K562 (cell line): ENCODE data around the gene ANKRD65. TPM values are rescaled to one million over a fixed set of nuclear protein-coding genes. Genes with fewer than 3 reads are reported as not detected.

Experiments used
- AFF1 ChIP-seq, 2 experiments: fragments of 450-650 bp; IDR thresholded peaks; 2 replicates each; pipeline ENCODE4 v1.6.1; 2018; ENCODE audit warnings: mild to moderate bottlenecking in 2 of 2, low read depth in 1 of 2; ENCODE audit not compliant: partially characterized antibody in 2 of 2
- BRD4 ChIP-seq: fragments of 200-600 bp; sonication (generic); IDR thresholded peaks from 2 replicates; pipeline ENCODE4 v1.6.1; 2017; ENCODE audit warnings: inconsistent platforms
- IFI16 ChIP-seq: fragments of 250-450 bp; sonication (Bioruptor Pico); IDR thresholded peaks from 2 replicates; pipeline ENCODE4 v2.1.2; 2022; ENCODE audit warnings: mild to moderate bottlenecking, inconsistent platforms
- JUN ChIP-seq, 2 experiments: sonication (generic) in 1 of 2; formaldehyde crosslinking in 1 of 2; IDR thresholded peaks; 2 replicates each; pipeline versions ENCODE4 v1.6.1 to v1.8.0; 2012 to 2022; ENCODE audit warnings: borderline replicate concordance in 2 of 2, mild to moderate bottlenecking in 2 of 2, improper control_type of control experiment in 1 of 2, low read depth in 1 of 2, low read length in 1 of 2, missing genetic modification reagents in 1 of 2
- MEIS2 ChIP-seq: fragments of 450-650 bp; IDR thresholded peaks from 2 replicates; pipeline ENCODE4 v1.6.1; 2014; ENCODE audit warnings: mild to moderate bottlenecking; ENCODE audit not compliant: partially characterized antibody
- NFE2 ChIP-seq: IDR thresholded peaks from 2 replicates; pipeline ENCODE4 v1.6.1; 2014; ENCODE audit warnings: antibody characterized with exemption, low read depth
- SAFB2 ChIP-seq: fragments of 200-400 bp; formaldehyde crosslinking; IDR thresholded peaks from 2 replicates; pipeline ENCODE4 v1.6.1; 2018; ENCODE audit warnings: borderline replicate concordance, low read length, low read depth, moderate library complexity; ENCODE audit not compliant: severe bottlenecking
- SMAD2 ChIP-seq: fragments of 150-350 bp; IDR thresholded peaks from 2 replicates; pipeline ENCODE4 v1.6.1; 2014; ENCODE audit warnings: low read depth, mild to moderate bottlenecking, low read length
- SNRNP70 ChIP-seq: fragments of 200-400 bp; formaldehyde crosslinking; optimal IDR thresholded peaks from 2 replicates; pipeline ENCODE3; 2017; ENCODE audit warnings: low read depth, low read length
- SP2 ChIP-seq: IDR thresholded peaks from 2 replicates; pipeline ENCODE4 v1.6.1; 2011; ENCODE audit warnings: mild to moderate bottlenecking, low read depth, low read length, moderate library complexity; ENCODE audit not compliant: poor library complexity, severe bottlenecking; ENCODE audit errors: extremely low read depth
- SRF ChIP-seq, 2 experiments: fragments of 250-450, 450-650 bp in 1 of 2; sonication (Bioruptor Pico) in 1 of 2; sonication (generic) in 1 of 2; formaldehyde crosslinking; IDR thresholded peaks; 2 replicates each; pipeline versions ENCODE4 v1.5.0 to v1.5.1; 2020 to 2022; ENCODE audit warnings: mild to moderate bottlenecking in 1 of 2, missing genetic modification reagents in 1 of 2
- ZBTB17 ChIP-seq: fragments of 450-650 bp; formaldehyde crosslinking; IDR thresholded peaks from 2 replicates; pipeline ENCODE4 v1.4.0; 2020; ENCODE audit warnings: mild to moderate bottlenecking
- ZKSCAN3 ChIP-seq: fragments of 250-450 bp; sonication (Bioruptor Pico); IDR thresholded peaks from 2 replicates; pipeline ENCODE4 v1.4.0; 2020
- ZNF583 ChIP-seq: fragments of 250-450 bp; sonication (Bioruptor Pico); IDR thresholded peaks from 2 replicates; pipeline ENCODE4 v1.4.0; 2020
- ZZZ3 ChIP-seq: fragments of 450-650 bp; IDR thresholded peaks from 2 replicates; pipeline ENCODE4 v1.6.1; 2016; ENCODE audit warnings: antibody characterized with exemption, mild to moderate bottlenecking, moderate library complexity
- polyA plus RNA-seq, 8 experiments: library from polyadenylated mRNA; depleted of rRNA in 4 of 8; stranded (reverse) in 5 of 8; unstranded in 3 of 8; fragments of >200 nt; fragmentation: Nextera tagmentation in 2 of 8; fragmentation: Illumina TruSeq in 1 of 8; extraction: Ambion mirVana in 2 of 8; extraction: Trizol in 1 of 8; gene quantifications; 2 replicates each; pipeline versions ENCODE4 v1.2.1 to v1.2.3, GENCODE V29; 2011 to 2014; ENCODE audit warnings: inconsistent platforms in 1 of 8, missing spikeins in 1 of 8
- total RNA-seq, 7 experiments: library from RNA; depleted of rRNA in 6 of 7; stranded (reverse); fragments of >200 nt in 6 of 7; fragmentation: Illumina TruSeq in 2 of 7; extraction: Trizol in 2 of 7; gene quantifications; 2 replicates each; pipeline versions ENCODE4 v1.2.1 to v1.2.3, GENCODE V29; 2011 to 2021; ENCODE audit warnings: low replicate concordance in 1 of 7
- TF ChIP-seq, protein P1 (sequence below): sonication (generic); formaldehyde crosslinking; IDR thresholded peaks from 2 replicates; pipeline ENCODE4 v1.4.0; 2020; ENCODE audit warnings: mild to moderate bottlenecking, missing genetic modification reagents
- TF ChIP-seq, protein P2 (sequence below): sonication (generic); formaldehyde crosslinking; IDR thresholded peaks from 2 replicates; pipeline ENCODE4 v1.8.1; 2023; ENCODE audit warnings: mild to moderate bottlenecking, missing genetic modification reagents, moderate library complexity

ANKRD65 gene
- total and polyA plus RNA-seq, 9 of the 15 experiments (the other 6 are each of a cell fraction or from before 2014, with no cell fraction given) = not detected

DNA sequence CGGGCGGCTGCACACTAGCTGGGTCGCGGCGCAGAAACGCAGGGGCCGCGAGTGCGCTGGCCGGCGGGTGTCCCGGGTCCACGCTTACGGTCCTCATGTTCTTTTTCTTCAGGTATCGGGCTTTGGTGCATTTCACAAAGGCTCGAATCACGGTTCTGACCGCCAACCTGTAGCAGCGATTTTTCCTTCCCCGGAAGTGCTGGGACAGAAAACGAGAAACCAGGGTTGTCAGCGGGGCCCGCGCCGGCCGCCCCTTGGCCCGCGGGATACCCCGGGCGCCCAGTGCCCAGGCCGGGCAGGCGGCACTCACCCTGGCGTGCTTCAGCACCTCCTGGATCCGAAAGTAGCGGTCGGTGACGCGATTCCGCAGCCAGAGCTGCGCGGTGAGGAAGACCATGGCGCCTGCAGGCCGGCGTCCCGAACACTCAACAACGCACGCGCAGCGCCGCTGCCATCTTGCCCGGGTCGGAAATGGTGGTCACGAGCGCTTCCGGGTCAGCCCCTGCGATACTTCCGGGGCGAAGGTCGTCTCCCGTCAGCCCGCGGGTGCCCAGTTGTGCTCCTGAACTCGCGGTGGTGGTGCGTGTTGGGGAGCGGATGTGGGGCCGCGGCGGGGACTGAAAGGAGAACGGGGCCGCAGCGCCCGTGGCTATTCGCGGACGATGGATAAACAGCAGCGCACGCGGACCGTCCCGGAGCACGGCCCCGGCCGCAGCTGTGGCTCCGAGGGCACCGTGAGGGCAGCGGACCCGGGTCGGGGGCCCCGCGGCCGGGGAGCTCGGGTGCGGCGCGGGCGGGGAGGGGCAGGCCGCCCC lies 14.0 kb downstream of the ANKRD65 start, which contains the start of gene MRPL20 (continued):
- TF ChIP-seq, protein P1, sequence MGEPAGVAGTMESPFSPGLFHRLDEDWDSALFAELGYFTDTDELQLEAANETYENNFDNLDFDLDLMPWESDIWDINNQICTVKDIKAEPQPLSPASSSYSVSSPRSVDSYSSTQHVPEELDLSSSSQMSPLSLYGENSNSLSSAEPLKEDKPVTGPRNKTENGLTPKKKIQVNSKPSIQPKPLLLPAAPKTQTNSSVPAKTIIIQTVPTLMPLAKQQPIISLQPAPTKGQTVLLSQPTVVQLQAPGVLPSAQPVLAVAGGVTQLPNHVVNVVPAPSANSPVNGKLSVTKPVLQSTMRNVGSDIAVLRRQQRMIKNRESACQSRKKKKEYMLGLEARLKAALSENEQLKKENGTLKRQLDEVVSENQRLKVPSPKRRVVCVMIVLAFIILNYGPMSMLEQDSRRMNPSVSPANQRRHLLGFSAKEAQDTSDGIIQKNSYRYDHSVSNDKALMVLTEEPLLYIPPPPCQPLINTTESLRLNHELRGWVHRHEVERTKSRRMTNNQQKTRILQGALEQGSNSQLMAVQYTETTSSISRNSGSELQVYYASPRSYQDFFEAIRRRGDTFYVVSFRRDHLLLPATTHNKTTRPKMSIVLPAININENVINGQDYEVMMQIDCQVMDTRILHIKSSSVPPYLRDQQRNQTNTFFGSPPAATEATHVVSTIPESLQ (CRISPR knock-in tag) = peak; percentile 77; the same call in 1 of the 2 replicates
- TF ChIP-seq AFF1 (IDR thresholded peaks at IDR 0.05; ENCODE audit: low read depth in 1 of 2, partially characterized antibody in 2 of 2) (peak in 1 of 2 experiments; percentile 68), BRD4 (peak; percentile 95), SRF (CRISPR knock-in tag; IDR thresholded peaks at IDR 0.05) (0 out of 4 replicates have a peak, but pooled peaks of 1 of the 2 experiments have one; percentile 56), SMAD2 (no peak), ZZZ3 (peak; percentile 74; the same call in 1 of the 2 replicates), SAFB2 (no peak), SNRNP70 (no peak), JUN (IDR thresholded peaks at IDR 0.05; ENCODE audit: borderline replicate concordance, low read depth, low read length) (peak; percentile 63; the same call in 1 of the 2 replicates), JUN (CRISPR knock-in tag; IDR thresholded peaks at IDR 0.05; ENCODE audit: borderline replicate concordance) (peak; percentile 91; the same call in 1 of the 2 replicates), ZNF583 (CRISPR knock-in tag) (peak; percentile 82), MEIS2 (peak; percentile 65), SP2 (no peak), NFE2 (0 out of 2 replicates have a peak, but pooled peaks have one; percentile 2), ZKSCAN3 (no peak), ZBTB17 (CRISPR knock-in tag) (peak; percentile 79), IFI16 (CRISPR knock-in tag) (no peak)
- TF ChIP-seq, protein P2, sequence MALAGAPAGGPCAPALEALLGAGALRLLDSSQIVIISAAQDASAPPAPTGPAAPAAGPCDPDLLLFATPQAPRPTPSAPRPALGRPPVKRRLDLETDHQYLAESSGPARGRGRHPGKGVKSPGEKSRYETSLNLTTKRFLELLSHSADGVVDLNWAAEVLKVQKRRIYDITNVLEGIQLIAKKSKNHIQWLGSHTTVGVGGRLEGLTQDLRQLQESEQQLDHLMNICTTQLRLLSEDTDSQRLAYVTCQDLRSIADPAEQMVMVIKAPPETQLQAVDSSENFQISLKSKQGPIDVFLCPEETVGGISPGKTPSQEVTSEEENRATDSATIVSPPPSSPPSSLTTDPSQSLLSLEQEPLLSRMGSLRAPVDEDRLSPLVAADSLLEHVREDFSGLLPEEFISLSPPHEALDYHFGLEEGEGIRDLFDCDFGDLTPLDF (CRISPR knock-in tag) = peak; percentile 26; the same call in 1 of the 2 replicates
